ENCODE measurements around the gene CHST9.
"Not testable (repeated sequence)": the region's sequence is repeated elsewhere in the genome, so short reads cannot be mapped to it uniquely, and the experiment has no call there.

Gene CHST9

GRCh38 chr18:26941584-26941983 is 243.5 kb downstream of the CHST9 start:
- H3K4me3 ChIP-seq (ENCODE audit: low read length) = no peak overlapping the region
- no peak for DNase-seq (ENCODE audit: low read depth)
- TF ChIP-seq CTCF (conservative IDR thresholded peaks at IDR 0.05; ENCODE audit: low read length) = no peak

GRCh38 chr18:26940744-26941398 is 244.2 kb downstream of the CHST9 start:
- no peak for DNase-seq (ENCODE audit: low read depth)
- no peak overlapping the region for H3K4me3 ChIP-seq (ENCODE audit: low read length)

GRCh38 chr18:26931659-26932058 is 253.4 kb downstream of the CHST9 start:
- TF ChIP-seq CTCF (conservative IDR thresholded peaks at IDR 0.05; ENCODE audit: low read length) = no peak
- DNase-seq (ENCODE audit: low read depth) = no peak
- no peak overlapping the region for H3K4me3 ChIP-seq (ENCODE audit: low read length)

More at GRCh38 chr18:26940744-26941398, 244.2 kb downstream of the CHST9 start:
- no peak for TF ChIP-seq CTCF (conservative IDR thresholded peaks at IDR 0.05; ENCODE audit: low read length)

- H3K4me3 ChIP-seq (ENCODE audit: low read length) = no peak overlapping the region
- DNase-seq (ENCODE audit: low read depth) = no peak
- TF ChIP-seq CTCF (conservative IDR thresholded peaks at IDR 0.05; ENCODE audit: low read length) = no peak
Observed at GRCh38 chr18:26930630-26931029, 254.5 kb downstream of the CHST9 start.

- no peak overlapping the region for H3K4me3 ChIP-seq (ENCODE audit: low read length)
- DNase-seq (ENCODE audit: low read depth) = no peak
- TF ChIP-seq CTCF (conservative IDR thresholded peaks at IDR 0.05; ENCODE audit: low read length) = no peak
Observed at GRCh38 chr18:26928670-26929313, 256.3 kb downstream of the CHST9 start.

GRCh38 chr18:26927822-26928221 is 257.3 kb downstream of the CHST9 start:
- not testable (repeated sequence) for DNase-seq (ENCODE audit: low read depth); H3K4me3 ChIP-seq (ENCODE audit: low read length)

GRCh38 chr18:26926066-26926675 is 258.9 kb downstream of the CHST9 start:
- no peak for DNase-seq (ENCODE audit: low read depth)
- no peak overlapping the region for H3K4me3 ChIP-seq (ENCODE audit: low read length)
- TF ChIP-seq CTCF (conservative IDR thresholded peaks at IDR 0.05; ENCODE audit: low read length) = no peak
